K562 (cell line): ENCODE measurements around the gene NXN. TPM values are rescaled to one million over a fixed set of nuclear protein-coding genes. Genes with fewer than 3 reads are reported as not detected.

ENCODE experiments used
- ATAC-seq: fragments of 200-7000 bp; cut with Tn5 transposase; 3 replicates; pipeline ENCODE4 v1.9.1; 2020; ENCODE audit warnings: moderate library complexity
- BruUV-seq: library from RNA; stranded (reverse); fragments of 400-500 nt; replicated peaks from 2 replicates; lab custom pipeline; 2021; lab: Mats Ljungman, UMichigan
- CTCF ChIA-PET: fragments of 300-600 bp; formaldehyde crosslinking; extraction: SDS; loops from one replicate; lab custom pipeline; 2021; ENCODE audit warnings: low intra/inter-chr PET ratio; lab: Yijun Ruan, JAX
- POLR2A ChIA-PET: fragments of 300-600, 350-650 bp; sonication (Branson Sonifier 250); formaldehyde crosslinking; extraction: SDS; loops from one replicate; lab custom pipeline; 2021; ENCODE audit warnings: antibody characterized with exemption, inconsistent platforms; lab: Yijun Ruan, JAX
- DNase-seq, 4 experiments: peaks; one replicate each; pipeline versions ENCODE4 v3.0.0 to v3.0.0-alpha.2; 2011 to 2018; ENCODE audit warnings: low spot score in 3 of 4, mixed read lengths in 3 of 4; ENCODE audit errors: extremely low read depth in 1 of 4
- FAIRE-seq: peaks from 2 replicates; lab custom pipeline; 2011; peaks lifted over from hg19 to GRCh38; lab: Jason Lieb, UNC
- H2AFZ ChIP-seq: 2 replicates; pipeline ENCODE4 v1.6.0; 2011; ENCODE audit warnings: low read depth, low read length, control low read depth, inconsistent platforms
- H3K27ac ChIP-seq: fragments of 200-600 bp; 3 replicates; pipeline ENCODE4 v1.8.0; 2011; ENCODE audit warnings: low read depth, mild to moderate bottlenecking, control low read depth, inconsistent platforms, low read length, moderate library complexity, mixed read lengths; ENCODE audit errors: extremely low read depth
- H3K27me3 ChIP-seq, 2 experiments: fragments of 300-600 bp in 1 of 2; 2 replicates in 1 of 2; 3 replicates in 1 of 2; pipeline versions ENCODE4 v1.6.0 to v1.8.0; 2011; ENCODE audit warnings: inconsistent platforms in 2 of 2, low read length in 2 of 2, mild to moderate bottlenecking in 1 of 2, mixed read lengths in 1 of 2, moderate library complexity in 1 of 2; ENCODE audit not compliant: control insufficient read depth in 2 of 2, insufficient read depth in 2 of 2
- H3K36me3 ChIP-seq: fragments of 300-600 bp; 3 replicates; pipeline ENCODE4 v1.8.0; 2011; ENCODE audit warnings: mild to moderate bottlenecking, low read length, inconsistent platforms; ENCODE audit not compliant: control insufficient read depth, insufficient read depth
- H3K4me1 ChIP-seq, 2 experiments: fragments of 200-600 bp in 1 of 2; replicated peaks in 1 of 2; 2 replicates in 1 of 2; 3 replicates in 1 of 2; pipeline versions ENCODE4 v1.5.1 to v1.8.0; 2011; ENCODE audit warnings: inconsistent platforms in 2 of 2, low read length in 2 of 2, mild to moderate bottlenecking in 1 of 2, mixed read lengths in 1 of 2, moderate library complexity in 1 of 2; ENCODE audit not compliant: control insufficient read depth in 2 of 2, insufficient read depth in 2 of 2
- H3K4me2 ChIP-seq: 2 replicates; pipeline ENCODE4 v1.6.1; 2011; ENCODE audit warnings: low read length, control low read depth, inconsistent platforms, mixed read lengths; ENCODE audit not compliant: insufficient read depth
- H3K4me3 ChIP-seq: fragments of 200-600 bp; sonication (generic), shearing (Covaris generic); 2 replicates; pipeline ENCODE4 v1.5.1; 2016; ENCODE audit warnings: control low read depth, inconsistent platforms
- H3K79me2 ChIP-seq: fragments of 200-600 bp; 3 replicates; pipeline ENCODE4 v1.8.0; 2011; ENCODE audit warnings: low read length, inconsistent platforms; ENCODE audit not compliant: control insufficient read depth, insufficient read depth
- H3K9ac ChIP-seq, 2 experiments: 2 replicates each; pipeline versions ENCODE4 v1.6.0 to v1.6.1; 2011; ENCODE audit warnings: low read depth in 2 of 2, low read length in 2 of 2, control low read depth in 1 of 2, inconsistent platforms in 1 of 2, mild to moderate bottlenecking in 1 of 2, mixed read lengths in 1 of 2; ENCODE audit not compliant: insufficient read depth in 1 of 2
- H3K9me1 ChIP-seq: one replicate; pipeline ENCODE4 v1.6.0; 2011; ENCODE audit warnings: inconsistent platforms, mild to moderate bottlenecking, low read length, moderate library complexity; ENCODE audit not compliant: control insufficient read depth, insufficient read depth
- H3K9me3 ChIP-seq: replicated peaks from 2 replicates; pipeline ENCODE4 v1.5.1; 2011; ENCODE audit warnings: low read depth, low read length, inconsistent platforms; ENCODE audit not compliant: control insufficient read depth, insufficient read depth
- H4K20me1 ChIP-seq: replicated peaks from 2 replicates; pipeline ENCODE4 v1.6.1; 2011; ENCODE audit warnings: low read length, inconsistent platforms, mixed read lengths; ENCODE audit not compliant: control insufficient read depth, insufficient read depth
- EP400 ChIP-seq: fragments of 450-650 bp; IDR thresholded peaks from 2 replicates; pipeline ENCODE4 v1.6.1; 2017; ENCODE audit warnings: antibody characterized with exemption, mild to moderate bottlenecking, moderate library complexity
- ZBTB43 ChIP-seq: sonication (generic); formaldehyde crosslinking; IDR thresholded peaks from 2 replicates; pipeline ENCODE4 v1.8.0; 2023; ENCODE audit warnings: mild to moderate bottlenecking, missing genetic modification reagents
- WGBS: fragments of 100-300 bp; shearing (Covaris generic); methylation state at CpG from one replicate; pipeline ENCODE4 v1.1.6; 2016; ENCODE audit warnings: low coverage, mixed read lengths; ENCODE audit not compliant: insufficient coverage; ENCODE audit errors: missing lambda C conversion rate; 5-methylcytosine and 5-hydroxymethylcytosine counted together
- in situ Hi-C: fragments of 300-500 bp; cut with MboI; formaldehyde crosslinking; loops from 4 replicates; pipeline ENCODE4 v1.15.0; 2018; ENCODE audit warnings: inconsistent platforms, mixed read lengths
- intact Hi-C: fragments of 100-400 bp; cut with micrococcal nuclease; formaldehyde crosslinking; loops from 2 replicates; pipeline ENCODE4 v1.14.2; 2022
- polyA plus RNA-seq, 8 experiments: library from polyadenylated mRNA; depleted of rRNA in 4 of 8; stranded (reverse) in 5 of 8; unstranded in 3 of 8; fragments of >200 nt; fragmentation: Nextera tagmentation in 2 of 8; fragmentation: Illumina TruSeq in 1 of 8; extraction: Ambion mirVana in 2 of 8; extraction: Trizol in 1 of 8; gene quantifications; 2 replicates each; pipeline versions ENCODE4 v1.2.1 to v1.2.3, GENCODE V29; 2011 to 2014; ENCODE audit warnings: inconsistent platforms in 1 of 8, missing spikeins in 1 of 8
- total RNA-seq, 7 experiments: library from RNA; depleted of rRNA in 6 of 7; stranded (reverse); fragments of >200 nt in 6 of 7; fragmentation: Illumina TruSeq in 2 of 7; extraction: Trizol in 2 of 7; gene quantifications; 2 replicates each; pipeline versions ENCODE4 v1.2.1 to v1.2.3, GENCODE V29; 2011 to 2021; ENCODE audit warnings: low replicate concordance in 1 of 7

The NXN gene
- total and polyA plus RNA-seq, 9 of the 15 experiments (the other 6 are each of a cell fraction or from before 2014, with no cell fraction given), result 0.08 to 0.39 (median 0.29) TPM; not detected in 5

GRCh38 chr17:812638-813204 is 166.9 kb downstream of the NXN start:
- TF ChIP-seq EP400 (no peak), ZBTB43 (CRISPR knock-in tag) (peak; percentile 99)
- no peak for DNase-seq
- Histone ChIP-seq H3K9ac (no peak overlapping the region), H3K79me2 (no peaks in the 10 kb centered on the region), H3K4me3 (no peak overlapping the region), H3K27ac (no peak overlapping the region), H3K4me1 (no peaks in the 10 kb centered on the region), H4K20me1 (no peaks in the 10 kb centered on the region; the same call in 1 of the 2 replicates), H2AFZ (no peak overlapping the region), H3K36me3 (no peaks in the 10 kb centered on the region), H3K9me3 (no peaks in the 10 kb centered on the region), H3K9me1 (no peaks in the 10 kb centered on the region), H3K4me2 (no peak overlapping the region), H3K27me3 (peaks cover 7 to 51% of the 10 kb centered on the region in 2 experiments)
- intact Hi-C loops (no loop called here), in situ Hi-C loops (no loop called here)
- BruUV-seq, result no TSS peak
- POLR2A ChIA-PET, result no interaction called here
- ATAC-seq, result no peak
- peak; percentile 15 for FAIRE-seq
- 18% methylated on average over 3 of the region's 14 CpGs for WGBS
- CTCF ChIA-PET, result no interaction called here
